HepG2 (cell line): ENCODE data around the gene BCKDHB. TPM values are rescaled to one million over a fixed set of nuclear protein-coding genes. Genes with fewer than 3 reads are reported as not detected.

Source experiments
- ATAC-seq: fragments of 200-7000 bp; cut with Tn5 transposase; 3 replicates; pipeline ENCODE4 v1.9.1; 2020; ENCODE audit warnings: mild to moderate bottlenecking, moderate library complexity
- BruUV-seq: library from RNA; stranded (reverse); fragments of 400-500 nt; replicated peaks from 2 replicates; lab custom pipeline; 2021; lab: Mats Ljungman, UMichigan
- CTCF ChIA-PET: fragments of 300-600 bp; formaldehyde crosslinking; extraction: SDS; loops from one replicate; lab custom pipeline; 2021; ENCODE audit warnings: low total read pairs, inconsistent platforms, low intra/inter-chr PET ratio; lab: Yijun Ruan, JAX
- POLR2A ChIA-PET: fragments of 350-600 bp; sonication (Branson Sonifier 250); formaldehyde crosslinking; loops from one replicate; lab custom pipeline; 2020; ENCODE audit warnings: antibody characterized with exemption, inconsistent platforms; lab: Yijun Ruan, JAX
- DNase-seq: peaks from one replicate; pipeline ENCODE4 v3.0.0-alpha.2; 2015; ENCODE audit warnings: low spot score
- FAIRE-seq: peaks from 3 replicates; lab custom pipeline; 2011; peaks lifted over from hg19 to GRCh38; lab: Jason Lieb, UNC
- H2AFZ ChIP-seq: one replicate; pipeline ENCODE4 v1.6.1; 2011; ENCODE audit warnings: low read length, inconsistent platforms
- H3K27ac ChIP-seq: fragments of 300-600 bp; 3 replicates; pipeline ENCODE4 v1.8.0; 2011; ENCODE audit warnings: mixed run types, mild to moderate bottlenecking, mixed read lengths, low read length, inconsistent platforms; ENCODE audit not compliant: insufficient read depth; ENCODE audit errors: extremely low read length
- H3K27me3 ChIP-seq, 2 experiments: fragments of 200-600 bp in 1 of 2; 2 replicates in 1 of 2; 3 replicates in 1 of 2; pipeline versions ENCODE4 v1.6.0 to v1.8.0; 2011; ENCODE audit warnings: low read length in 2 of 2, mild to moderate bottlenecking in 2 of 2, moderate library complexity in 2 of 2, inconsistent platforms in 1 of 2; ENCODE audit not compliant: insufficient read depth in 2 of 2, control insufficient read depth in 1 of 2
- H3K36me3 ChIP-seq, 2 experiments: fragments of 200-600 bp in 1 of 2; replicated peaks in 1 of 2; 2 replicates in 1 of 2; 3 replicates in 1 of 2; pipeline versions ENCODE4 v1.5.1 to v1.8.0; 2011; ENCODE audit warnings: low read length in 2 of 2, inconsistent platforms in 1 of 2; ENCODE audit not compliant: insufficient read depth in 2 of 2, control insufficient read depth in 1 of 2
- H3K4me1 ChIP-seq: 2 replicates; pipeline ENCODE4 v1.5.1; 2012; ENCODE audit warnings: low read length, inconsistent platforms; ENCODE audit not compliant: insufficient read depth
- H3K4me2 ChIP-seq: 2 replicates; pipeline ENCODE4 v1.6.0; 2011; ENCODE audit warnings: low read depth, low read length, inconsistent platforms
- H3K4me3 ChIP-seq, 3 experiments: fragments of 200-600 bp in 1 of 3; sonication (generic), shearing (Covaris generic) in 1 of 3; replicated peaks in 1 of 3; 2 replicates each; pipeline ENCODE4 v1.5.1; 2011 to 2016; ENCODE audit warnings: low read length in 3 of 3, inconsistent platforms in 2 of 3, low read depth in 2 of 3, mild to moderate bottlenecking in 2 of 3, control low read depth in 1 of 3, mixed read lengths in 1 of 3; ENCODE audit not compliant: insufficient read depth in 1 of 3
- H3K79me2 ChIP-seq: one replicate; pipeline ENCODE4 v1.6.1; 2011; ENCODE audit warnings: low read length, inconsistent platforms; ENCODE audit not compliant: insufficient read depth
- H3K9ac ChIP-seq: 2 replicates; pipeline ENCODE4 v1.6.0; 2011; ENCODE audit warnings: mild to moderate bottlenecking, low read depth, low read length, inconsistent platforms; ENCODE audit not compliant: insufficient read depth
- H3K9me3 ChIP-seq: 2 replicates; pipeline ENCODE4 v1.5.1; 2012; ENCODE audit warnings: mild to moderate bottlenecking, low read length
- H4K20me1 ChIP-seq: 2 replicates; pipeline ENCODE4 v1.6.0; 2011; ENCODE audit warnings: inconsistent platforms, mild to moderate bottlenecking, low read length, moderate library complexity; ENCODE audit not compliant: insufficient read depth
- ARNTL ChIP-seq: sonication (generic); formaldehyde crosslinking; IDR thresholded peaks from 2 replicates; pipeline ENCODE4 v1.4.0; 2020; ENCODE audit warnings: mild to moderate bottlenecking, missing genetic modification reagents
- ATF6 ChIP-seq: sonication (generic); formaldehyde crosslinking; conservative IDR thresholded peaks from 2 replicates; pipeline ENCODE4 v1.4.0; 2020; ENCODE audit warnings: missing genetic modification reagents
- BCLAF1 ChIP-seq: fragments of 450-650 bp; IDR thresholded peaks from 2 replicates; pipeline ENCODE4 v1.6.1; 2017; ENCODE audit warnings: mild to moderate bottlenecking
- FOXA3 ChIP-seq: IDR thresholded peaks from 2 replicates; pipeline ENCODE4 v1.6.1; 2016; ENCODE audit warnings: missing genetic modification reagents, missing compliant biosample characterization
- FOXP1 ChIP-seq, 2 experiments: fragments of 450-650 bp in 1 of 2; IDR thresholded peaks; 2 replicates each; pipeline ENCODE4 v1.6.1; 2017 to 2018; ENCODE audit warnings: antibody characterized with exemption in 1 of 2
- HNRNPL ChIP-seq: fragments of 200-400 bp; formaldehyde crosslinking; IDR thresholded peaks from 2 replicates; pipeline ENCODE4 v1.6.1; 2017; ENCODE audit warnings: mild to moderate bottlenecking, low read depth, low read length
- JUNB ChIP-seq: sonication (generic); formaldehyde crosslinking; IDR thresholded peaks from 2 replicates; pipeline ENCODE4 v1.8.0; 2022; ENCODE audit warnings: missing genetic modification reagents, mild to moderate bottlenecking, borderline replicate concordance
- MBD4 ChIP-seq: IDR thresholded peaks from 2 replicates; pipeline ENCODE4 v1.6.1; 2012; ENCODE audit warnings: low read length, inconsistent platforms, borderline replicate concordance
- MED8 ChIP-seq: sonication (generic); formaldehyde crosslinking; IDR thresholded peaks from 2 replicates; pipeline ENCODE4 v1.8.1; 2023; ENCODE audit warnings: mild to moderate bottlenecking, missing genetic modification reagents; ENCODE audit not compliant: insufficient replicate concordance
- PHF8 ChIP-seq: sonication (generic); formaldehyde crosslinking; IDR thresholded peaks from 2 replicates; pipeline ENCODE4 v1.5.0; 2020; ENCODE audit warnings: missing genetic modification reagents
- RARA ChIP-seq: IDR thresholded peaks from 2 replicates; pipeline ENCODE4 v1.6.1; 2016; ENCODE audit warnings: missing genetic modification reagents, missing compliant biosample characterization
- SATB2 ChIP-seq: sonication (generic); formaldehyde crosslinking; IDR thresholded peaks from 2 replicates; pipeline ENCODE4 v1.5.0; 2020; ENCODE audit warnings: missing genetic modification reagents
- TSC22D2 ChIP-seq: sonication (generic); formaldehyde crosslinking; IDR thresholded peaks from 2 replicates; pipeline ENCODE4 v1.5.1; 2020; ENCODE audit warnings: missing genetic modification reagents, mild to moderate bottlenecking, borderline replicate concordance
- YEATS4 ChIP-seq: sonication (generic); formaldehyde crosslinking; IDR thresholded peaks from 2 replicates; pipeline ENCODE4 v1.4.0; 2020; ENCODE audit warnings: missing genetic modification reagents, borderline replicate concordance
- ZFP36 ChIP-seq: fragments of 150-350 bp; IDR thresholded peaks from 2 replicates; pipeline ENCODE4 v1.6.1; 2018; ENCODE audit warnings: borderline replicate concordance, low read length, low read depth; ENCODE audit not compliant: partially characterized antibody
- ZMYM3 ChIP-seq: sonication (generic); formaldehyde crosslinking; IDR thresholded peaks from 2 replicates; pipeline ENCODE4 v1.5.1; 2020; ENCODE audit warnings: mild to moderate bottlenecking, missing genetic modification reagents
- ZNF232 ChIP-seq: sonication (generic); formaldehyde crosslinking; IDR thresholded peaks from 2 replicates; pipeline ENCODE4 v1.4.0; 2020; ENCODE audit warnings: missing genetic modification reagents, borderline replicate concordance
- ZNF275 ChIP-seq: sonication (generic); formaldehyde crosslinking; IDR thresholded peaks from 2 replicates; pipeline ENCODE4 v1.8.0; 2022; ENCODE audit warnings: missing genetic modification reagents, mild to moderate bottlenecking, inconsistent platforms, borderline replicate concordance
- ZNF501 ChIP-seq: sonication (generic); formaldehyde crosslinking; IDR thresholded peaks from 2 replicates; pipeline ENCODE4 v1.5.1; 2020; ENCODE audit warnings: mild to moderate bottlenecking, moderate library complexity, missing genetic modification reagents
- ZNF556 ChIP-seq: sonication (generic); formaldehyde crosslinking; IDR thresholded peaks from 2 replicates; pipeline ENCODE4 v1.4.0; 2020; ENCODE audit warnings: mild to moderate bottlenecking, missing genetic modification reagents, borderline replicate concordance
- WGBS: methylation state at CpG from one replicate; pipeline ENCODE4 v1.1.6; 2017; ENCODE audit warnings: low lambda C conversion rate; 5-methylcytosine and 5-hydroxymethylcytosine counted together
- in situ Hi-C: cut with HindIII; loops from 2 replicates; pipeline ENCODE4 v1.10.0; 2017; ENCODE audit warnings: low pct_unique_long_range_greater_than_20kb; ENCODE audit not compliant: extremely low pct_ligation_motif_present
- intact Hi-C: fragments of 100-400 bp; cut with micrococcal nuclease; formaldehyde crosslinking; loops from one replicate; pipeline ENCODE4 v1.10.0; 2022; ENCODE audit not compliant: unreplicated experiment
- polyA plus RNA-seq, 8 experiments: library from polyadenylated mRNA; depleted of rRNA in 3 of 8; stranded (reverse) in 7 of 8; unstranded in 1 of 8; fragments of >200 nt; fragmentation: Illumina TruSeq in 4 of 8; extraction: Trizol in 4 of 8; gene quantifications; 2 replicates each; pipeline versions ENCODE4 v1.2.1 to v1.2.3, GENCODE V29; 2011 to 2016; ENCODE audit warnings: low read depth in 4 of 8, missing spikeins in 1 of 8, mixed read lengths in 1 of 8; ENCODE audit not compliant: insufficient read depth in 1 of 8
- total RNA-seq, 5 experiments: library from RNA; depleted of rRNA; stranded (reverse); fragments of >200 nt; fragmentation: Illumina TruSeq; extraction: Trizol; gene quantifications; 2 replicates each; pipeline ENCODE4 v1.2.3, GENCODE V29; 2016; ENCODE audit warnings: low read depth in 1 of 5

Gene BCKDHB
- total and polyA plus RNA-seq, 2 of the 13 experiments (the other 11 are each of a cell fraction or from before 2014, with no cell fraction given), result 10.8 to 13.6 TPM

GRCh38 chr6:80335121-80335531 lies 228.7 kb downstream of the BCKDHB start:
- ChIA-PET CTCF (no interaction called here), POLR2A (no interaction called here)
- Histone ChIP-seq H3K4me3 (no peak overlapping the region), H3K27ac (no peak overlapping the region), H2AFZ (no peak overlapping the region), H3K27me3 (no peaks in the 10 kb centered on the region), H4K20me1 (no peaks in the 10 kb centered on the region), H3K36me3 (no peaks in the 10 kb centered on the region), H3K79me2 (no peaks in the 10 kb centered on the region), H3K4me1 (no peaks in the 10 kb centered on the region), H3K9me3 (no peaks in the 10 kb centered on the region), H3K9ac (no peak overlapping the region), H3K4me2 (no peak overlapping the region)
- no peak for FAIRE-seq
- 93% methylated on average over 6 of the region's 6 CpGs for WGBS
- no TSS peak for BruUV-seq
- in situ Hi-C loops, result no loop called here
- no peak for DNase-seq
- no peak for ATAC-seq
- no peak for TF ChIP-seq ZNF556
- no peak for TF ChIP-seq JUNB
- TF ChIP-seq RARA (CRISPR knock-in tag), result no peak
- no peak for TF ChIP-seq ZFP36
- no peak for TF ChIP-seq FOXP1 (IDR thresholded peaks at IDR 0.05)
- TF ChIP-seq FOXP1 (CRISPR knock-in tag; IDR thresholded peaks at IDR 0.05), result no peak
- TF ChIP-seq MED8 (CRISPR knock-in tag), result no peak
- no peak for TF ChIP-seq ZNF501 (CRISPR knock-in tag)
- no peak for TF ChIP-seq BCLAF1
- no peak for TF ChIP-seq HNRNPL
- no peak for TF ChIP-seq YEATS4
- no peak for TF ChIP-seq PHF8 (CRISPR knock-in tag)
- TF ChIP-seq TSC22D2 (CRISPR knock-in tag), result no peak
- TF ChIP-seq SATB2 (CRISPR knock-in tag), result no peak
- TF ChIP-seq FOXA3 (CRISPR knock-in tag), result no peak
- TF ChIP-seq ARNTL, result no peak
- TF ChIP-seq ATF6, result no peak
- TF ChIP-seq ZMYM3 (CRISPR knock-in tag), result no peak
- no peak for TF ChIP-seq ZNF232 (CRISPR knock-in tag)
- no peak for TF ChIP-seq ZNF275 (CRISPR knock-in tag)
- TF ChIP-seq MBD4, result no peak
- intact Hi-C loops, result loop anchor here (10.0 kb wide), 1 partner anchor 140 kb away; no protein-coding TSS in a partner anchor
